IPS-NIHi11 (cell line): ENCODE measurements around the gene HID1.
"Not testable (repeated sequence)": the region's sequence is repeated elsewhere in the genome, so short reads cannot be mapped to it uniquely, and the experiment has no call there.

Source experiments
- DNase-seq: peaks from one replicate; pipeline ENCODE4 v3.0.0; 2012; ENCODE audit warnings: mixed read lengths, low spot score

HID1 gene, protein sequence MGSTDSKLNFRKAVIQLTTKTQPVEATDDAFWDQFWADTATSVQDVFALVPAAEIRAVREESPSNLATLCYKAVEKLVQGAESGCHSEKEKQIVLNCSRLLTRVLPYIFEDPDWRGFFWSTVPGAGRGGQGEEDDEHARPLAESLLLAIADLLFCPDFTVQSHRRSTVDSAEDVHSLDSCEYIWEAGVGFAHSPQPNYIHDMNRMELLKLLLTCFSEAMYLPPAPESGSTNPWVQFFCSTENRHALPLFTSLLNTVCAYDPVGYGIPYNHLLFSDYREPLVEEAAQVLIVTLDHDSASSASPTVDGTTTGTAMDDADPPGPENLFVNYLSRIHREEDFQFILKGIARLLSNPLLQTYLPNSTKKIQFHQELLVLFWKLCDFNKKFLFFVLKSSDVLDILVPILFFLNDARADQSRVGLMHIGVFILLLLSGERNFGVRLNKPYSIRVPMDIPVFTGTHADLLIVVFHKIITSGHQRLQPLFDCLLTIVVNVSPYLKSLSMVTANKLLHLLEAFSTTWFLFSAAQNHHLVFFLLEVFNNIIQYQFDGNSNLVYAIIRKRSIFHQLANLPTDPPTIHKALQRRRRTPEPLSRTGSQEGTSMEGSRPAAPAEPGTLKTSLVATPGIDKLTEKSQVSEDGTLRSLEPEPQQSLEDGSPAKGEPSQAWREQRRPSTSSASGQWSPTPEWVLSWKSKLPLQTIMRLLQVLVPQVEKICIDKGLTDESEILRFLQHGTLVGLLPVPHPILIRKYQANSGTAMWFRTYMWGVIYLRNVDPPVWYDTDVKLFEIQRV

GRCh38 chr17:74972107-74972972 lies at the start of gene HID1:
Gene HID1 (minus strand): TSS chr17:74972759. CDS start chr17:74972656, 103 bp downstream.
- peak; percentile 99 for DNase-seq

- no peak for DNase-seq
Observed at GRCh38 chr17:75020331-75021110, 48.0 kb upstream of the HID1 start.

DNA sequence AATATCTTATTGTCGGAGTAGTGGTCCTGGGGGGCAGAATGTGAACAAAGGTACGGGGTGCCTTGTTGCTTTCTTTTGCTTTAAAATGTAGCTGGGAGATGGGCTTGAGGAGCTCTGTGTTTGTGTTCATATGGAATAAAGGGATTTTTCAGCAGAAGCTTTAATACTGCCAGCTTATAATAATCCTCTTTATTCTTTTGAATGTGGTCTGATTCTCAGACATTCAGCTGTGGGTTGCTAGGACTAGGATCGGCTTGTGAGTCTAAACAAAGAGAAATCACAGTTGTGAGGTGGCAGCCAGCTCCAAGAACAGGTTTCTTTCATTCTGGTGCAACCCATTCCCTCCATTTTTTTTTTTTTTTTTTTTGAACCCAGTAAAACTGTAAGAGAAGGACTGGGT lies 47.2 kb upstream of the HID1 start:
- no peak for DNase-seq

DNA sequence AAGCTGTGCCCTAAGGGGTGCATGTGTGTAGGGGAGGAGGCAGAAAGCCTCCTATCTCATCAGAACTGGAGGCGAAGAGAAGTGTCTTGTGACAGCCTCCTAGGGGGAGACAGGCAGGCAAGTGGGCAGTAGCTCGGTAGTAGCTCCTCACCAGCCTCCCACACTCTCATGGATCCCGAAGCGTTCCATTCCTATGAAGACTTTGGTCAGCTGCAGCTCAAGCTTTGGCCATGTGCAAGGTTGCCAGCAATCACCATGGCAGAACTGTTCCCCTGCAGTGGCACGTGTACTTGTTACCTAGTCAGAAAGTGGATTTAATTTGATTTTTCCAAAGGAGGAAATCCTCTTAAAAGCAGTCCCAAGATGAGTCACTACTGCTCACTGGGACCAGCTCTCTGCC lies 46.6 kb upstream of the HID1 start:
- DNase-seq, result no peak

DNA sequence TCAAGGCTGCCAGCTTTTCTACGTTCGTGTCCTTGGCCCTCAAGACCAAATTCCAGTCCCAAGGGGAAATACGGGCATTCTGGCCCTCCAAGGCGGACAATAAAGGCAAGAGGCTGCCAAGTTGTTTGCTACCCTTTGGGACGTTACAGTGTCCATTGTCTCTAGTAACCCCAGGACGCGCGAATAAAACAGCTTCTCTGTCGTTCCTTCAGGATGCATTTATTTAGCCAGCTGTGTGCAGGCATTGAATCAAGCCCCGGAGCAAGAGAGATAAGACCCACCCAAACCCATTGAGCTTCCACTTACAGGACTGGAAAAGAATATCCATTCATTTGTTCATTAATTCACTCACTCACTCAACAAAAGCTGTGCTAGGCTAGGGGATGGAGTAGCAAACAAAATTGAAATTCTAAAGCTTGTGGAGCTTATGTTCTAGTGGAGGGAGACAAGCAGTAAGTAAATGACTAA lies 40.6 kb upstream of the HID1 start:
- no peak for DNase-seq

- DNase-seq, result peak; percentile 94
Observed at GRCh38 chr17:75012346-75013091, 40.0 kb upstream of the HID1 start, which contains the start of gene MRPL58. Gene MRPL58 (plus strand): TSS chr17:75012670. CDS start chr17:75012687, 17 bp downstream.

- no peak for DNase-seq
Observed at GRCh38 chr17:75012096-75012345, 39.5 kb upstream of the HID1 start.

DNA sequence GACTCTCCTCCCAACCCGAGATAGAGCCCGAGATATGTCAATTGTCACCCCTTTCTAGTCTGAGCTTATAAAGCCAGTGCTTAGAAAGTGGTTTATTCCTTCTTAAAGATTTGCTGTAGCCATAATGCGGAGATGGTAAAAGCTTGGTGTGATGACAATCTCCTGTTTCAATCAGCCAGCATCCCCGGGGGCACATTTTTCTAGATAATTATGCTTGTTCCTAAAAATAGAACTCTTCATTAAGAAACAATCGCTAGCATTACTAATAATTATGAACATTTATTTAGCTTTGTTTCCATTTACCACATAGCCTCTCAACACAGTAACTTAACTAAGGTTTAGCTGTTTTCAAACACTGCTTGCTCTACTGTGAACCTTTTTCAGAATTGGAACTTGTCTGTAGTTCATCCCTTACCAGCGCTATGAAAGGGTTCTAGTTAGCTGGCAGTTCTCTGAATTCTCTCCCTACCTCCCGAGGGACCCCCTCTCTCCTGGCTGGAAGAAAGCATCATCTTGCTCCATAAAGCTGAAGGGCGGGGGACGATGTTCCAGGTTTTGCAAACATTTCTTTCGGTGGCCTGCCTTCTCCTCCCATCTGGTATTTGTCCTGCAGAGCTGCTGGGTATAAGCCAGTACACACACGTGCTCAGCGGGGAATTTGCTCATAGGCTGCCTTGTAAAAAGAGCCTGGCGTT lies 39.0 kb upstream of the HID1 start:
- DNase-seq, result peak; percentile 39

DNA sequence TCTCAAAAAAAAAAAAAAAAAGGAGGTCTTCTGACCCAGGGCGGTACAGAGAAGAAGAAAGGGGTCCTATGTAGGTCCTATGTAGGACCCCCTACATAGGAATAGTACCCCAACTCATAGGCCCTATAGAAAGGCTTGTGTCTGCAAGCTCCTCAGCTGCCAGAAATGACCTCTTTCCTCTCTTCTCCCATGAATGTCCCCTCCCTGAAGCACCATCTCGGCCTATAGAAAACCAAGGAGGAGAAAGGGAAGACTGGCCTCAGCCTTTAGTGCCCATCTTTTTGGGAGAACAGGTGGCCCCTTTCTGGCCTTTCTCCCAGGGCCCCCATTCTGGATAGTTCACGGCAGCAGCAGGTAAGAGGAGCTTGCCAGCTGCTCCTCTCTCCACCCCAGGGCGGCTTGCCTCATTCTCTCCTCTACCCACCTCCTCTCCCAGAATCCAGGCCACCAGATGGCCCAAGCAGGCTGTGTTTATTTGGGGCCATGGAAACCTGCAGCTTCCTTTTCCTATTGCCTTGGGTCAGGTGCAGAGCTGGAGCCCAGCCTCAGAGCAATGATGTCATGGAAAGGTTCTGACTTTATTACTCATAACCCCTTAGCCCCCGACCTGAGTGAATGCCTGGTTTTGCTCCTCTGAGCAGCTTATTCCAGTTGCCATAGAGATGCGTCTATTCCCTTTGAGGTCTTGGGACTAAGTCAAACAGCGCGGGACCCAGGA lies 38.3 kb upstream of the HID1 start:
- DNase-seq, result peak; percentile 32

DNA sequence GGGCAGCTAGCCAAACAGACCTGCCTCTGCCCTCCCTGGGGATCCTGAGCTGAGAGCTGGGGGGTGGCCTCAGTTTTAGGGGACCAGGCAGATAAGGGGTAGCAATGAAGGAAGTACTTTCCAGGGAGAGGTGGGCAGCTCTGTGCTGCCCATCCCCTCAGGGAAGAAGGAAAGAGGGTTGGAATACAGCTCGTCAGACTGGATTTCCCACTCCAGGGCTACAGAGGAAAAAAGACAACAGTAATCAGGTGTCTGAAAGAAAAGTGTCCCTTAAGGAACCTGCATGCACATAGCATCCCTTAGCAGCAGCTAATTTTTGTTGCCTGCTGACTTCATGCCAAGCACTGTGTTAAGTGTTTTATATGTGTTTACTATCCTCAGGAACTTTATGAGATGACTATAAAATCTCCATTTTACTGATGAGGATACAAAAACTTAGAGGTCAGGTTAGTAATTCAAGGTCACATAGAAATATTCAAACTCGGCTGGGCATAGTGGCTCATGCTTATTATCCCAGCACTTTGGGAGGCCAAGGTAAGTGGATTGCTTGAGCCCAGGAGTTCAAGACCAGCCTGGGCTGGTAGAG lies 36.7 kb upstream of the HID1 start:
- no peak for DNase-seq

- DNase-seq, result no peak
Observed at GRCh38 chr17:75008373-75008772, 35.8 kb upstream of the HID1 start.

DNA sequence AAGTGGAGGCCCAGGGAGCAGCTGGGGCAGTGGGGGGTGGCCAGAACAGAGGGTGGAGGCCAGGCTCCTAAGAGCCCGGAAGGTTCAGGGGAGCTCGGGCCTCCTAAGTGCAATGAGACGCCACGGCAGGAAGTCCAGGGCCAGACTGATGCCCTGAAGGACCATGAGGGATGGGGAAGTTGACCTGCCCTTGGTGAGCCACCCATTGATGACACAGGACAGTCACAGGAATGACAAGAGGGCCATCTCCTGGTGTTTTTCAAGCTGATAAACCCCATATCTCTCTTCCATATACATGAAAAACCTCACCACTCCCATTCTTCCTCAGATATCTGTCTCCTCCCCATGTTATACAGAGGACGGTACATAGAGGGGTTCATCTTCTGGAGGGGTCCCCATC lies 34.1 kb upstream of the HID1 start:
- DNase-seq, result no peak

GRCh38 chr17:75006084-75006483 lies 33.5 kb upstream of the HID1 start:
- not testable (repeated sequence) for DNase-seq

DNA sequence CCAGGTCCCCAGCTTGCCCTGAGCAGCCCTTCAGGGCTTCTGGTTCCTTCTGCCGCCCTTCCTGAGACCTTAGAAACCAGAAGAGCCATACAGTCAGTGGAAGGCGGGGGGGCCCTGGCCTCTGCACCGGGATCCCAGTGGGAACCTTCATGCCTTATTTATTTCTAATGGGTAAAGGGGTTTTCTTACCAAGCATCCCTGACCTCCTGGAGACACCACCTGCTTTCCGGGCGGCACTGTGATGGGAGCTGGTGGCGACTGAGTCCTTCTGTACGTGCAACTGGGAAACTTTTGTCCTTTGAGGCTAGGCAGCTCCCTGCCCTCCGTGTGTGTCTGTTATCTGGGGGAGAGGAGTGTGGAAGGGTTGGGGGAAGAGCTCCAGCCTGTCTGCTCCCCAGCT lies 32.7 kb upstream of the HID1 start:
- DNase-seq, result no peak

- no peak for DNase-seq
Observed at GRCh38 chr17:75004371-75004770, 31.8 kb upstream of the HID1 start.

- DNase-seq, result no peak
Observed at GRCh38 chr17:75003957-75004355, 31.4 kb upstream of the HID1 start.

DNA sequence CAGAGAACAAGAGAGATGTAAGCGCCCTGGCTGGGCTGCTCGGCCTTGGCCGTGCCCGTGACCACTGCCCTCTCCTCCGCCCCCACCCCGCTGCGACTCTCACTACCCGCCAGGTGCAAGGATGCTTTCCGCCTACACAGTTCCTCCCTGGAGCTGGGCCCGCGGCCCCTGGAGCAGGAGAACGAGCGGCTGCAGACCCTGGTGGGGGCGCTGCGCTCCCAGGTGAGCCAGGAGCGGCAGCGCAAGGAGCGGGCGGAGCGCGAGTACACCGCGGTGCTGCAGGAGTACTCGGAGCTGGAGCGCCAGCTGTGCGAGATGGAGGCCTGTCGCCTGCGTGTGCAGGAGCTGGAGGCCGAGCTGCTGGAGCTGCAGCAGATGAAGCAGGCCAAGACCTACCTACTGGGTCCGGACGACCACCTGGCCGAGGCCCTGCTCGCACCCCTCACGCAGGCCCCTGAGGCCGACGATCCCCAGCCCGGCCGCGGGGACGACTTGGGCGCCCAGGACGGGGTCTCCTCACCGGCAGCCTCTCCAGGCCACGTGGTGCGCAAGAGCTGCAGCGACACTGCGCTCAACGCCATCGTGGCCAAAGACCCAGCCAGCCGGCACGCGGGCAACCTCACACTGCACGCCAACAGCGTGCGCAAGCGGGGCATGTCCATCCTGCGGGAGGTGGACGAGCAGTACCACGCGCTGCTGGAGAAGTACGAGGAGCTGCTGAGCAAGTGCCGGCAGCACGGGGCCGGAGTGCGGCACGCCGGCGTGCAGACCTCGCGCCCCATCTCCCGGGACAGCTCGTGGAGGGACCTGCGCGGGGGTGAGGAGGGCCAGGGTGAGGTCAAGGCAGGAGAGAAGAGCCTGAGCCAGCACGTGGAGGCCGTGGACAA lies 30.8 kb upstream of the HID1 start:
- DNase-seq, result peak; percentile 39
